G401 (cell line): ENCODE results near the gene CAMTA1. TPM values are rescaled to one million over a fixed set of nuclear protein-coding genes. Genes with fewer than 3 reads are reported as not detected.

Experiments
- DNase-seq: peaks from one replicate; pipeline ENCODE4 v3.0.0-alpha.2; 2015; ENCODE audit warnings: low spot score
- in situ Hi-C: cut with HindIII; loops from 2 replicates; pipeline ENCODE4 v1.10.0; 2016; ENCODE audit warnings: low sequenced_read_pairs, mixed read lengths
- total RNA-seq: library from RNA; depleted of rRNA; stranded (reverse); fragments of >200 nt; shearing (Covaris generic); gene quantifications from 2 replicates; pipeline ENCODE4 v1.2.3, GENCODE V29; 2014

Gene CAMTA1
- total RNA-seq, 1 experiment from 2014 or later, result 137 TPM

- DNase-seq, result no peak
- in situ Hi-C loops, result no loop called here
Observed at GRCh38 chr1:7339014-7339413, 553.8 kb downstream of the CAMTA1 start.

GRCh38 chr1:7339953-7340352 lies 554.7 kb downstream of the CAMTA1 start:
- DNase-seq, result no peak
- in situ Hi-C loops, result no loop called here

- DNase-seq, result peak; percentile 59
- in situ Hi-C loops, result no loop called here
Observed at GRCh38 chr1:7341145-7341905, 556.1 kb downstream of the CAMTA1 start.

- in situ Hi-C loops, result no loop called here
- no peak for DNase-seq
Observed at GRCh38 chr1:7343882-7344281, 558.6 kb downstream of the CAMTA1 start.

GRCh38 chr1:7344299-7344698 lies 559.0 kb downstream of the CAMTA1 start:
- DNase-seq, result no peak
- in situ Hi-C loops, result no loop called here

- DNase-seq, result peak; percentile 81
- in situ Hi-C loops, result no loop called here
Observed at GRCh38 chr1:7345516-7345915, 560.3 kb downstream of the CAMTA1 start.

GRCh38 chr1:7346070-7346596 lies 560.9 kb downstream of the CAMTA1 start:
- in situ Hi-C loops, result no loop called here
- no peak for DNase-seq

GRCh38 chr1:7346600-7347570 lies 561.6 kb downstream of the CAMTA1 start:
- DNase-seq, result peak; percentile 11
- in situ Hi-C loops, result no loop called here

GRCh38 chr1:7348073-7348472 lies 562.8 kb downstream of the CAMTA1 start:
- in situ Hi-C loops, result no loop called here
- peak; percentile 33 for DNase-seq

- DNase-seq, result no peak
- in situ Hi-C loops, result no loop called here
Observed at GRCh38 chr1:7348580-7348979, 563.3 kb downstream of the CAMTA1 start.

- in situ Hi-C loops, result no loop called here
- DNase-seq, result no peak
Observed at GRCh38 chr1:7350804-7351203, 565.5 kb downstream of the CAMTA1 start.

- in situ Hi-C loops, result no loop called here
- DNase-seq, result no peak
Observed at GRCh38 chr1:7351649-7352048, 566.4 kb downstream of the CAMTA1 start.

- in situ Hi-C loops, result no loop called here
- DNase-seq, result peak; percentile 75
Observed at GRCh38 chr1:7352364-7352763, 567.1 kb downstream of the CAMTA1 start.

- in situ Hi-C loops, result no loop called here
- no peak for DNase-seq
Observed at GRCh38 chr1:7352974-7353373, 567.7 kb downstream of the CAMTA1 start.

GRCh38 chr1:7355646-7356045 lies 570.4 kb downstream of the CAMTA1 start:
- no peak for DNase-seq
- in situ Hi-C loops, result no loop called here

- DNase-seq, result peak; percentile 12
- in situ Hi-C loops, result no loop called here
Observed at GRCh38 chr1:7356079-7356478, 570.8 kb downstream of the CAMTA1 start.

GRCh38 chr1:7358425-7358824 lies 573.2 kb downstream of the CAMTA1 start:
- in situ Hi-C loops, result no loop called here
- no peak for DNase-seq

GRCh38 chr1:7360526-7360925 lies 575.3 kb downstream of the CAMTA1 start:
- DNase-seq, result no peak
- in situ Hi-C loops, result no loop called here

- DNase-seq, result no peak
- in situ Hi-C loops, result no loop called here
Observed at GRCh38 chr1:7362947-7363346, 577.7 kb downstream of the CAMTA1 start.

GRCh38 chr1:7363450-7363849 lies 578.2 kb downstream of the CAMTA1 start:
- DNase-seq, result no peak
- in situ Hi-C loops, result no loop called here
